NCI-H748 (cell line): ENCODE results near the gene CLIP4.
A peak's percentile ranks its signal among the peaks of the same experiment; 100 is the strongest.
"Not testable (repeated sequence)": the region's sequence is repeated elsewhere in the genome, so short reads cannot be mapped to it uniquely, and the experiment has no call there.

Source experiments
- DNase-seq: peaks from one replicate; lab custom pipeline; 2025; ENCODE audit not compliant: unreplicated experiment; lab: John Stamatoyannopoulos, UW

CLIP4 gene, protein sequence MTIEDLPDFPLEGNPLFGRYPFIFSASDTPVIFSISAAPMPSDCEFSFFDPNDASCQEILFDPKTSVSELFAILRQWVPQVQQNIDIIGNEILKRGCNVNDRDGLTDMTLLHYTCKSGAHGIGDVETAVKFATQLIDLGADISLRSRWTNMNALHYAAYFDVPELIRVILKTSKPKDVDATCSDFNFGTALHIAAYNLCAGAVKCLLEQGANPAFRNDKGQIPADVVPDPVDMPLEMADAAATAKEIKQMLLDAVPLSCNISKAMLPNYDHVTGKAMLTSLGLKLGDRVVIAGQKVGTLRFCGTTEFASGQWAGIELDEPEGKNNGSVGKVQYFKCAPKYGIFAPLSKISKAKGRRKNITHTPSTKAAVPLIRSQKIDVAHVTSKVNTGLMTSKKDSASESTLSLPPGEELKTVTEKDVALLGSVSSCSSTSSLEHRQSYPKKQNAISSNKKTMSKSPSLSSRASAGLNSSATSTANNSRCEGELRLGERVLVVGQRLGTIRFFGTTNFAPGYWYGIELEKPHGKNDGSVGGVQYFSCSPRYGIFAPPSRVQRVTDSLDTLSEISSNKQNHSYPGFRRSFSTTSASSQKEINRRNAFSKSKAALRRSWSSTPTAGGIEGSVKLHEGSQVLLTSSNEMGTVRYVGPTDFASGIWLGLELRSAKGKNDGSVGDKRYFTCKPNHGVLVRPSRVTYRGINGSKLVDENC

DNA sequence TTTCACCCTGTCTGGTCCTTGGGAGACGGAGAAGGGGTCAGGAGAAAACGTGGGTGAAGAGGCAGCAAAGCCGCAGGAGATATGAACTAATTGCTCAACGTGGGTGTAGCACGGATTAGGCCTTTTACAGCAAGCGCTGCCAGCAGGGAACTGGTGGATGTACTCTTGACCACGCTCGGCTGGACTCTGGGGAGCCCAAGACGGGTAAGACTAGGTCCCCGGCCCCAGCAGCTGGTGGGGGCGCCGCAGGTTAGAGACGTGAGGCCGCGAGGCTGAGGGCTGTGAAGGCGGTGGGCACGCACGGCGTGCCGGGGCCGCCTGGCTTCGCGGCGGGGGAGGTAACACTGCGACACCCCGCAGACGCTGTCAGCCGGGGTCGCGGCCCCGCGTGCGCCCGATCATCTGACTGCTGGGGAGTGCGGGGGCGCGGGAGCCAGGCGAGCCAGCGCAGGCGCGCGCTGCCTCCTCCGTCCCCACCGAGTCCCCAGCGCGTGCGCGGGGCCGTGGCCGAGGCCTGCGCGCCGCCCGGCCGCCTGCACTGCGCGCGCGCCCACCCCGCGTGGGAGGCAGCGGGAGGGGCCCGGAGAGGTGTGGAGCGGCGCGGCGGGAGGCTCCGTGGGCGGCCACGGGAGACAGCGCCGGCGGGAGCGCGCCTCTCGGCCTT is at the start of gene CLIP4:
Gene CLIP4, plus strand, starts transcription at position 470 of the 664 bp plus-strand sequence. CDS start 5,974 bp downstream, outside the sequence.
- peak; percentile 22 for DNase-seq

DNA sequence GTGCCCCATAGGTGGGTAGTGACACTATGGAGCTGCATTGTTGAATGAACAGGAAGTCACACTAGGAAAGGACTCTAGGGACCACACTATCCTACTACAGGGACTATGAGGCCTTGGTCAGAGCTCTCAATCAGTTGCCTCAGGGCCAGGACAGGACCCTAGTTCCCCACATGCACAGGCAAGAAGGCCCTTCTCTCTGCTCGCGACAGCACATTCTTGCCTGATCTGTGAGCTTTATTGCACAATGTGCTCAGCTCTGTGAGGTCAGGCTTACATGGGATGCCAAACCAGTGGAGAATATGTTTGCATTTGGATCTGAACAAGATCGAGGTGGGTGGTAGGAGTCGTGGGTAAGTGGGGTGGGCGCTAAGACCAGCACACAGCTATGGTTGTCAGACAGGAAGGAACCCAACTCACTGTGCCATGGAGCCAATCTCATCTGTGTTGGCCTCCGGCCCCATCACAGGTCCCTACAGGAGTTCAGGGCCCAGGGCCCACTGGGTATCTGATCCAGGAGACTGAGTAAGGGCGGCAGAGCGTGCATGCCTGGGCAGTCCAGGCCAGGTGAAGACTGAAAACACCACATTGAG is 48.8 kb upstream of the CLIP4 start:
- DNase-seq: no peak

- DNase-seq: no peak
Observed at GRCh38 chr2:29066997-29067605, 48.1 kb upstream of the CLIP4 start.

DNA sequence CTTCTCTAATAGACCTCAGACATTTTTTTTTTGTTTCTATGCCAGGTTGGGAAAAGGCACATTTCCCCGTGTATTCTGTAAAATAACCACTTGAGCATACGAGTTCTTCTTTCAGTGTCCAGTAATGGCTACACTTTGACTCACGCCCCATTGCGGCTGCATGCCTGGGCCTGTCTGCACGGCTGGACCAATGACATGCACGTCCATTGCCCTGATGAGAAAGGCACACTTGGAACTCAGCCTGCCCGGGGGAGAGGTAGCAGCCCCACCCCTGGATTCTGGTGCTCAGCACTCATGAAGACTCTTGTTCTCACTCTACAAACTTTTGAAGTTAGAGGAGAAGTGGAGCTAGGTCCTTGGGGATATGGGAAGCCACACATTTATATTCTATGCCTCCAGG is 46.7 kb upstream of the CLIP4 start:
- peak; percentile 10 for DNase-seq

DNA sequence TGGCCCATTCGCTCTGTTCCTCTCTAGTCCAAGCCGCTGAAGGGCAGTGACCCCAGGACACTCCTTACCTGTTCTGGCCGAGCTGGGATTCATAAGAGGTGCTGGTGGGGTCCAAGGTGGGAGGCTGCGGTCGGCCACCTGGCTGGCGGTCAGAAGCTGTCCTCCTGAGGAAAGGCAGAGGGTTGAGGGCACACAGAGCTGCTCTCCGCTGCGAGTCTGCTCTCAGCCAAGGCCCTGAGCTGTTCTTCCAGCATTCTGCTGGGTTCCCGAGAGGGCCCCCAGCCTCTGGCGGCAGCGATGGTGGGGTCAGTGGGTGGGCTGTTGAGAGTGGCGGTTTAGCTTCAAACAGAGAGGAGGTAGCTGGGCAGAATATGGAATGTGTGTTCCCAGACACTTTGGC is 44.7 kb upstream of the CLIP4 start:
- no peak for DNase-seq

- DNase-seq: no peak
Observed at GRCh38 chr2:29071032-29071975, 43.9 kb upstream of the CLIP4 start.

DNA sequence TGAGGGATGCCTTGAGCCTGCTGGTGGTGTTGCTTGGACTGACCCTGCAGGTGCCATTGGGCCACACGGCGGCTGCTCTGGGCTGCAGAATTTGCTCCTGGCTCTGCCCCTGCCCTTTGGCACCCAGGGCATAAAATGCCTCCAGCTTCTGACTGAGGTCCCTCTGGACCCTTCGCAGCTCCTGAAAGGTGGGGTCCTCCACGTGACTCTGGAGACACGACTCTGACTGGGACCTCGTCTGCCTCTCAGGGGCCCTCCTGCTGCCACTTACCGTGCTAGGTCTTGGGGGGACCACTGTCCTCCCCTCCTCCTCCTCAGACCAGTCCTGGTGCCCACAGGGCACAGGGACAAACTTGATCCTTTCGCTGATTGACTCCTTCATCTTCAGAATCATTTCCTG is 43.0 kb upstream of the CLIP4 start:
- no peak for DNase-seq

DNA sequence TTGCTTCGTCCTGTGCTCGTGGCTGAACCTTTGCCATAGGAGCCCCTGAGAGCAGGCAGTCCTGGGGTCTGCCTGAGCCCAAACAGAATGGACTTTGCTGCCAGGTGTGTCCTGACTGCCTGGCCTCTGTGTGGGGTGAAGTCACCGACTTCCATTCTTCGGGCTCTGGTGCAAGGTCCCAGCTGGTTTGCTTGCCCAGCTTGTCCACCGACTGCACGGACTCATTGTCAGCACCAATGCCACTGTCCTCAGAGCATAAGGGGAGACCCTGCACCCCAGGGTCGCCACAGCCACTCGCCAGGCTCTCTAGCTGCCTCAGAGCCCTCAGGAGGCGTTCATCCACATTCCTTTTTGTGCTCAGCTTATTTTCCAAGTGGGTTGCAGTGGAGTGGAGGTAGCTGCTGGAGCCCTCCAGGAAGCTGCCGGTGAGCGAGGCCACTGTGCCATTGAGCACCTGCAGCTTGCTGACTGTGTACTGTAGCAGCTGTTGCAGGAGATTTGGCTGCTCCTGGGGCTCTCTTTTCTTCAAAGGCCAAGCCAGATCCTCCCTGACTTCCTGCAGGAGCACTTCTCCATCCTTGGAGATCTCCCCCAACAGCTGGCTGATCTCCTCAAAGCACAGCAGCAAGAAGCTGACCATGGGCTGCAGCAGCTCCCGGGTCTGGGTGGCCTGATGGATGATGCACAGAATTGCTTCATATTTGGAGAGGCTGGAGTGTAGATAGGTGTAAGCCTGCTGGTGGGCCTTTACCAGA is 42.1 kb upstream of the CLIP4 start:
- no peak for DNase-seq

DNA sequence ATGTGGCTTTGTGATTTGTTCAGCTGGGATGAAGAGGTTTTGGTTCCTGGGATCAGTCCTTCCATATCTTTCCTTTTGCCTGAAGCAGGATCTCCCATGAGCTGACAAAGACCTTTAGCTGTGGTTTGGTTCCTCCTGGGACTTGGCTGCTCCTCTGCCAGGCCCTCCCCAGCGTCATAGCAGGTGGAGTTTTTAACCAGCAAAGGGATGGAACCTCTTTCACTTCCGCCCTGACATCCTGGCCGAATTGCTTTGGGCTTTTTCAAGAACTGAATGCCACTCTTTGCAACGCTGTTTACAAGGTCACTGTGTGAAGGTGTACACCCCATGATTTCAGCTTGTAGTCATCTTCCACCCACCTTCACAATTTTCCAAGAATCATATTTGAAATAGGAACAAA is 41.3 kb upstream of the CLIP4 start:
- no peak for DNase-seq

- DNase-seq: no peak
Observed at GRCh38 chr2:29074411-29074810, 40.8 kb upstream of the CLIP4 start, which contains the start of gene PCARE. Gene PCARE, minus strand, starts transcription at chr2:29074523. Its CDS starts 262 bp downstream, at chr2:29074261.

- no peak for DNase-seq
Observed at GRCh38 chr2:29075894-29076705, 39.1 kb upstream of the CLIP4 start.

DNA sequence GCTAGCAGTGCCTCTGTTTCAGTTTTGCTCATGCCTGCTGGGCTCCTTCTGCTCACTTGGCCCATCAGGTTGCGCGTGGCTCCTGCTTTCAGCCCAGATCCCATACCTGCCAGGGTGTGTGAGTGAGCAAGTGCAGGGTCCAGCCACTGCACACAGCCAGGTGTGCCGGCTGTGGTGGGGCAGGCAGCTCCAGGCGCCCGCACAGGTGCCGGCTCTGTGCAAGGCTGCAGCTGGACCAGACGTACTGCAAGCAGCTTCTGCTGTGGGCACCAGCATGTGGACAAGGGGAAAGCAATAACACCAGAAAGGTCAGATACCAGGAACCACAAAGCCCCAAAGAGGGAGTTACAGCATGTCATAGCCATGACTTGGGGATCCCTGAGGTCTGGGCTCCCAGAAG is 35.3 kb upstream of the CLIP4 start:
- DNase-seq: no peak

DNA sequence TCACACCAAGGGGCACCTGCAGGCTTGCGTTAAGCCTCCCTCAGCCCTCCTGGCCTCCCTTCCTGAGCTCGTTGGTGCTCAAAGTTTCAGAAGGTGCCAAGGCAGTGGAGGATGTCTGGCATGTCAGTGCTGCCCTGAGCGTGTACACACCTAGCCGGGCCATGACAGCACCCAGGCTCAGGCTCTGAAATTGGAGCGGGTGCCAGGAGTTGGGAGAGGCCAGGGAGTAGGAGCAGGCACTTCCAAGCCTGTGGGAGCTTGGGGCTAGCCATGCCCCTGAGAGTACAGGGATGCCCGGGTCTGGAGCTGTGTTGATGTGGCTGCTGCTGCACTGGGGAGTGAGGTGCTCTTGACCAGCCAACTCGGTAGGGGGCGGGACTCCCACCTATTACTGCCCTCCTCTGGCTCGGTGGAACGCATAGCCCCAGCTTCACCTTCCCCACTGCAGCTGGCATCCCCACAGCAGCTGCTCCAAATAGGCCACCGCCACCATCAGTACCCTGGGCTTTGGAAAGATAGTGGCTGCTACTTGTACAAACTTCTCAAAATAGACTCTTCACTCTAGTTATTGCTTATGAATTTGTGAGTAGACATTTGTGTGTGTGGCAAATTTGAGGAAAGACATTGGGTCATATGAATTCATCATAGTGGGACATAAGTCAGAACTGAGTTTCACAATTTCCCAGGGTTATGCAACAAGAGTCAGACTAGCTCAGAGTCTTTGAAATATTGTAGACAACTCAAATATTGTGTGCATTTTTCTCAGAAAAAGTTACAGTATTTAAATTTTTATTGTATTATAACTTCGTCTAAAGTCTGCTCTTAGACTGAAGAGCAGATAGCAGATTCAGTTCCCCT is 34.1 kb upstream of the CLIP4 start:
- DNase-seq: no peak

- DNase-seq: no peak
Observed at GRCh38 chr2:29082804-29083495, 32.3 kb upstream of the CLIP4 start.

DNA sequence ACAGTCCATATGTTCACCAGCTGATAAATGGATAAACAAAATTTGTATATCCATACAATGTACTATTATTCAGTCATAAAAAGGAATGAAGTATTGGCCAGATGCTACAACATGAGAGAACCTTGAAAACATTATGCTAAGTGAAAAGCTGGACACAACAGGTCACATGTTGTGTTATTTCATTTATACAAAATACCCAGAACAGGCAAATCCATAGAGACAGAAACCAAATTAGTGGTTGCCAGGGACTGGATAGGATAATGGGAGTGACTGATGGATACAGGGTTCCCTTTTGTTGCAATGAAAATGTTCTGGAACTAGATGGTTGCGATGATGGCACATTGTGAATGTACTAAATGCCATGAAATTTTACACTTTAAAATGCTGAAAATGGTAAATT is 30.7 kb upstream of the CLIP4 start:
- DNase-seq: no peak

DNA sequence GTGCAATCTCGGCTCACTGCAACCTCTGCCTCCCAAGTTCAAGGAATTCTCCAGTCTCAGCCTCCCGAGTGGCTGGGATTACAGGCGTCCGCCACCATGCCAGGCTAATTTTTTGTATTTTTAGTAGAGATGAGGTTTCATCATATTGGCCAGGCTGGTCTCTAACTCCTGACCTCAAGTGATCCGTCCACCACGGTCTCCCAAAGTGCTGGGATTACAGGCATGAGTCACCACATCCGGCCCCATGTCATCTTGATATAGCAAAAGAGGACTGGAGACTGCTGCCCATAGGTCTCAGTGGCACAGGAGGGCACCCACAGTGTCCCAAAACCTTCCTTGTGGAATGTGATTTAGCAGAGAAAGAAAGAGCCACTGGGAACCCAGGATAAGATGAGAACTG is 24.9 kb upstream of the CLIP4 start:
- not testable (repeated sequence) for DNase-seq

- DNase-seq: no peak
Observed at GRCh38 chr2:29096969-29097368, 18.2 kb upstream of the CLIP4 start.
